ENCODE data around the gene ERMN.
A peak's percentile ranks its signal among the peaks of the same experiment; 100 is the strongest.

The ERMN gene

DNA sequence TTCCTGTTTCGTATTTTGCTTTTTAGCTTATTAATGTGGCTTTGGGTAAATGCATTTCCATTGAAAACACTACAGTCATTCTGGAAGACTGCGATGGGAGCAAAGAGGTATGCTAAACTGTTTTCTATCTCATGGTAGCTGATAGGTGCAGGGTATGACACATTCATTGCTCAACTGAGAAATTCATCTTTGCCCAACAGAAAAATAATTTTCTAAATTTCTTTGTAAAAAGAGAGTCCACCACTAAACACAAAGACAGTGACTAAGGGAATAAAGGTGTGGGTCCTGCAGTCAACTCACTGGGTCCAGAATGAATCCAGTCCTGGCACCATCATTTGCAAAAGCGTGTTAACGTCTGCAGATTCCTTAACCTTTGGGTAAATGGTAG is 19.9 kb downstream of the ERMN start:
- TF ChIP-seq, protein P1, sequence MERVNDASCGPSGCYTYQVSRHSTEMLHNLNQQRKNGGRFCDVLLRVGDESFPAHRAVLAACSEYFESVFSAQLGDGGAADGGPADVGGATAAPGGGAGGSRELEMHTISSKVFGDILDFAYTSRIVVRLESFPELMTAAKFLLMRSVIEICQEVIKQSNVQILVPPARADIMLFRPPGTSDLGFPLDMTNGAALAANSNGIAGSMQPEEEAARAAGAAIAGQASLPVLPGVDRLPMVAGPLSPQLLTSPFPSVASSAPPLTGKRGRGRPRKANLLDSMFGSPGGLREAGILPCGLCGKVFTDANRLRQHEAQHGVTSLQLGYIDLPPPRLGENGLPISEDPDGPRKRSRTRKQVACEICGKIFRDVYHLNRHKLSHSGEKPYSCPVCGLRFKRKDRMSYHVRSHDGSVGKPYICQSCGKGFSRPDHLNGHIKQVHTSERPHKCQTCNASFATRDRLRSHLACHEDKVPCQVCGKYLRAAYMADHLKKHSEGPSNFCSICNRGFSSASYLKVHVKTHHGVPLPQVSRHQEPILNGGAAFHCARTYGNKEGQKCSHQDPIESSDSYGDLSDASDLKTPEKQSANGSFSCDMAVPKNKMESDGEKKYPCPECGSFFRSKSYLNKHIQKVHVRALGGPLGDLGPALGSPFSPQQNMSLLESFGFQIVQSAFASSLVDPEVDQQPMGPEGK (CRISPR knock-in tag; IDR thresholded peaks at IDR 0.05; ENCODE audit: borderline replicate concordance) = no peak
- TF ChIP-seq, protein P2, sequence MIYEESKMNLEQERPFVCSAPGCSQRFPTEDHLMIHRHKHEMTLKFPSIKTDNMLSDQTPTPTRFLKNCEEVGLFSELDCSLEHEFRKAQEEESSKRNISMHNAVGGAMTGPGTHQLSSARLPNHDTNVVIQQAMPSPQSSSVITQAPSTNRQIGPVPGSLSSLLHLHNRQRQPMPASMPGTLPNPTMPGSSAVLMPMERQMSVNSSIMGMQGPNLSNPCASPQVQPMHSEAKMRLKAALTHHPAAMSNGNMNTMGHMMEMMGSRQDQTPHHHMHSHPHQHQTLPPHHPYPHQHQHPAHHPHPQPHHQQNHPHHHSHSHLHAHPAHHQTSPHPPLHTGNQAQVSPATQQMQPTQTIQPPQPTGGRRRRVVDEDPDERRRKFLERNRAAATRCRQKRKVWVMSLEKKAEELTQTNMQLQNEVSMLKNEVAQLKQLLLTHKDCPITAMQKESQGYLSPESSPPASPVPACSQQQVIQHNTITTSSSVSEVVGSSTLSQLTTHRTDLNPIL (CRISPR knock-in tag; IDR thresholded peaks at IDR 0.05; ENCODE audit: low read depth) = no peak
- TF ChIP-seq ZFP3 (CRISPR knock-in tag; IDR thresholded peaks at IDR 0.05) = no peak
- TF ChIP-seq ESRRG (CRISPR knock-in tag; IDR thresholded peaks at IDR 0.05) = no peak
- TF ChIP-seq ZNF8 (CRISPR knock-in tag; IDR thresholded peaks at IDR 0.05) = no peak
- TF ChIP-seq, protein P3, sequence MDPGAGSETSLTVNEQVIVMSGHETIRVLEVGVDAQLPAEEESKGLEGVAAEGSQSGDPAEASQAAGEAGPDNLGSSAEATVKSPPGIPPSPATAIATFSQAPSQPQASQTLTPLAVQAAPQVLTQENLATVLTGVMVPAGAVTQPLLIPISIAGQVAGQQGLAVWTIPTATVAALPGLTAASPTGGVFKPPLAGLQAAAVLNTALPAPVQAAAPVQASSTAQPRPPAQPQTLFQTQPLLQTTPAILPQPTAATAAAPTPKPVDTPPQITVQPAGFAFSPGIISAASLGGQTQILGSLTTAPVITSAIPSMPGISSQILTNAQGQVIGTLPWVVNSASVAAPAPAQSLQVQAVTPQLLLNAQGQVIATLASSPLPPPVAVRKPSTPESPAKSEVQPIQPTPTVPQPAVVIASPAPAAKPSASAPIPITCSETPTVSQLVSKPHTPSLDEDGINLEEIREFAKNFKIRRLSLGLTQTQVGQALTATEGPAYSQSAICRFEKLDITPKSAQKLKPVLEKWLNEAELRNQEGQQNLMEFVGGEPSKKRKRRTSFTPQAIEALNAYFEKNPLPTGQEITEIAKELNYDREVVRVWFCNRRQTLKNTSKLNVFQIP (CRISPR knock-in tag; IDR thresholded peaks at IDR 0.05; ENCODE audit: borderline replicate concordance, low read depth) = no peak
- TF ChIP-seq PPARA (CRISPR knock-in tag; IDR thresholded peaks at IDR 0.05; ENCODE audit: borderline replicate concordance) = no peak
- no peak for TF ChIP-seq SNAI2 (CRISPR knock-in tag; IDR thresholded peaks at IDR 0.05)
- no peak for TF ChIP-seq ZNF565 (CRISPR knock-in tag; conservative IDR thresholded peaks at IDR 0.05; ENCODE audit: low read depth)
- no peak for TF ChIP-seq BACH2 (CRISPR knock-in tag; IDR thresholded peaks at IDR 0.05; ENCODE audit: borderline replicate concordance)
- ATAC-seq = no peak

DNA sequence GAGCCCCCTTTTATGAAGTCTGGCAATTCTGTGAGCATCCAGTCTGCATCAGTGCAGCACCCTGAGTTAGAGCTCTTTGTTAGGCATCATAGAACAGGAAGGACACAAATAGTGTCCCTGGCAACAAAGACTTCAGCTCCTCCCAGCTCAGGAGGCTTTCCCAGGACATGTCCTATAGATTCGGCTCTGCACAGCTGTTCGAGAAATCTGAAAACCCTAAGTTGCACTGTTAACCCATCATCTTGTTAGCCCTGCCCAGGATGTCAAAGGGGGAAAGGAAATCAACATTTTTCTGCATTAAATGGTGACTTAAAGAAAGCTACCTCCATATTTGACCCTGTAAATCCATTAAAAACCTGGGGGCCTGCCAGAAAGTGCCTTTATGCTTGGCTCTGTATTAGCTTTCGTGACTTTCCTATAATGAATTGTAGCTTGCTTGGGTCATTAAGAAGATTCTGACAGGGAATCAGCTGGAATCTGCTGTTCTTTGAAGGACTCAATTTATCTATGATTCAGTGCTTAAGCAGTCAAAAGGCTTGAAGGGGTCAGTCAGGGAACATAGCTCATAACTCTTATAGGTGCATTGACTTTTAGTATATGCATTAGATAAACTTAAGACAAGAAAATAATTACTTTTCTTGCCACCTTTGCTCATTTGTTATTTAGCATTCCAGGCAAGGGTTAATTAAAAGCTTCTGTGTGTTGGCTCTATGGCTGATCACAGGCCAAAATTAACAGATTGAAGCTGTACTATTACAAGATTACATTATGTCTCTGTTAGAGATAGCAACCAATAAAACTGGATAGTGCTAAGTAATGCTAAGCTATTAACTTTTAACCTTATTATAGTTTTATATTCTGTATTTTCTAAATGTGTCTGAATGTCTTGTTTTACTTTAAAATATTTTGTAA is 20.6 kb downstream of the ERMN start:
- no peak for TF ChIP-seq ZNF565 (CRISPR knock-in tag; conservative IDR thresholded peaks at IDR 0.05; ENCODE audit: low read depth)
- TF ChIP-seq GLIS3 (CRISPR knock-in tag; IDR thresholded peaks at IDR 0.05) = no peak
- TF ChIP-seq, protein P4, sequence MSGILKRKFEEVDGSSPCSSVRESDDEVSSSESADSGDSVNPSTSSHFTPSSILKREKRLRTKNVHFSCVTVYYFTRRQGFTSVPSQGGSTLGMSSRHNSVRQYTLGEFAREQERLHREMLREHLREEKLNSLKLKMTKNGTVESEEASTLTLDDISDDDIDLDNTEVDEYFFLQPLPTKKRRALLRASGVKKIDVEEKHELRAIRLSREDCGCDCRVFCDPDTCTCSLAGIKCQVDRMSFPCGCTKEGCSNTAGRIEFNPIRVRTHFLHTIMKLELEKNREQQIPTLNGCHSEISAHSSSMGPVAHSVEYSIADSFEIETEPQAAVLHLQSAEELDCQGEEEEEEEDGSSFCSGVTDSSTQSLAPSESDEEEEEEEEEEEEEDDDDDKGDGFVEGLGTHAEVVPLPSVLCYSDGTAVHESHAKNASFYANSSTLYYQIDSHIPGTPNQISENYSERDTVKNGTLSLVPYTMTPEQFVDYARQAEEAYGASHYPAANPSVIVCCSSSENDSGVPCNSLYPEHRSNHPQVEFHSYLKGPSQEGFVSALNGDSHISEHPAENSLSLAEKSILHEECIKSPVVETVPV (CRISPR knock-in tag; IDR thresholded peaks at IDR 0.05) = no peak
- no peak for TF ChIP-seq ARNTL (CRISPR knock-in tag; IDR thresholded peaks at IDR 0.05; ENCODE audit: borderline replicate concordance, low read depth)
- TF ChIP-seq ZNF8 (CRISPR knock-in tag; IDR thresholded peaks at IDR 0.05) = no peak
- peak; percentile 75 for ATAC-seq

DNA sequence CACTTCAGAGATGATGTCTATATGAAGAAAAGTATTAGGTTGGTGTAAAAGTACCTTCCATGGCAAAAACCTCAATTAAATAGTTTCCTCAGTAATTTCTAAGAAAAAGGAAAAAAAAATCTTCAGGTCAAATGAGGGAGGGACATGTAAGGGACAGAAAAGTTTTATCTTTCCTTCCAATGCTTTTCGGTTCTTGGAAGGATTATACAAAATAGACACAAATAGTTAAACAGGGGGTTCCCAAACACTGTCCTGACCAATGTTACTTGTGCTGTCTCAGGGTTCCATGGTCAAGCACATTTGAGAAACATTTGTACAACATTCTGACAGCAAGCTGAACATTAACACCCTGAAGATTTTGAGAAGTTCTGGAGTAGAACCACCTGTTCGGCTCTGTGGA is 22.0 kb downstream of the ERMN start:
- no peak for ATAC-seq
- TF ChIP-seq ZNF565 (CRISPR knock-in tag; conservative IDR thresholded peaks at IDR 0.05; ENCODE audit: low read depth) = no peak
- no peak for TF ChIP-seq ESRRG (CRISPR knock-in tag; IDR thresholded peaks at IDR 0.05)
- TF ChIP-seq, protein P3 (CRISPR knock-in tag; IDR thresholded peaks at IDR 0.05; ENCODE audit: borderline replicate concordance, low read depth) = no peak
- no peak for TF ChIP-seq BACH2 (CRISPR knock-in tag; IDR thresholded peaks at IDR 0.05; ENCODE audit: borderline replicate concordance)

DNA sequence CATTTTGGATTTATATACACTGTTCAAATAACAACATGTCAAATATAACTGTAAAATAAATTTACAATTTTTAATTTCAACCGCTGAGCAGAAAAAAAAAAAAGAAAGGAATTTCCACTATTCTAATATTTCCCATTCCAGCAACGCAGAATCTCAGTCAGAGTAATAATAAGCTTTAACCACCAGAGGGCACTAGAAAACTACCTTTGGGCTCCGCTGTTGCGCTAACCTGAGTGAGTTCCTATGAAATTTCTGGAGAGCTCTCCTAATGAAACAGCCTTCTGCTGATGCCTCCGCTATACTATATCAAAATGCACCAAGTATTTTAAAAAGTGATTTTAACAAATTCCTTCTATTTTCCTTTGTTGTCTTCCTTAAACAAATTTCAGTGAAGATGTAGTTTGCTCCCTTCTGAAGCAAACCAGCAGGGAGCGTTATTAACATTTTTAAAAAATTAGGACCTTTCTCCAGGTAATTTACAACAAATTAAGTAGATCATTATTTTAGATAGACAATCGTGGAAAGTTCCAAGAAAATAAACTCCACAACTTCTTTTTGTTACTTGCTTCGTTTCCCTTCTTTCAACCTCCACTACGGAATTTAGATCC is 23.0 kb downstream of the ERMN start:
- peak; percentile 80 for ATAC-seq
- TF ChIP-seq, protein P1 (CRISPR knock-in tag; IDR thresholded peaks at IDR 0.05; ENCODE audit: borderline replicate concordance) = no peak
- TF ChIP-seq RARB (CRISPR knock-in tag; IDR thresholded peaks at IDR 0.05) (no peak), BACH2 (CRISPR knock-in tag; IDR thresholded peaks at IDR 0.05; ENCODE audit: borderline replicate concordance) (no peak), ZNF565 (CRISPR knock-in tag; conservative IDR thresholded peaks at IDR 0.05; ENCODE audit: low read depth) (no peak), TOX (CRISPR knock-in tag; IDR thresholded peaks at IDR 0.05; ENCODE audit: borderline replicate concordance) (no peak), PPARA (CRISPR knock-in tag; IDR thresholded peaks at IDR 0.05; ENCODE audit: borderline replicate concordance) (no peak)
- TF ChIP-seq, protein P5, sequence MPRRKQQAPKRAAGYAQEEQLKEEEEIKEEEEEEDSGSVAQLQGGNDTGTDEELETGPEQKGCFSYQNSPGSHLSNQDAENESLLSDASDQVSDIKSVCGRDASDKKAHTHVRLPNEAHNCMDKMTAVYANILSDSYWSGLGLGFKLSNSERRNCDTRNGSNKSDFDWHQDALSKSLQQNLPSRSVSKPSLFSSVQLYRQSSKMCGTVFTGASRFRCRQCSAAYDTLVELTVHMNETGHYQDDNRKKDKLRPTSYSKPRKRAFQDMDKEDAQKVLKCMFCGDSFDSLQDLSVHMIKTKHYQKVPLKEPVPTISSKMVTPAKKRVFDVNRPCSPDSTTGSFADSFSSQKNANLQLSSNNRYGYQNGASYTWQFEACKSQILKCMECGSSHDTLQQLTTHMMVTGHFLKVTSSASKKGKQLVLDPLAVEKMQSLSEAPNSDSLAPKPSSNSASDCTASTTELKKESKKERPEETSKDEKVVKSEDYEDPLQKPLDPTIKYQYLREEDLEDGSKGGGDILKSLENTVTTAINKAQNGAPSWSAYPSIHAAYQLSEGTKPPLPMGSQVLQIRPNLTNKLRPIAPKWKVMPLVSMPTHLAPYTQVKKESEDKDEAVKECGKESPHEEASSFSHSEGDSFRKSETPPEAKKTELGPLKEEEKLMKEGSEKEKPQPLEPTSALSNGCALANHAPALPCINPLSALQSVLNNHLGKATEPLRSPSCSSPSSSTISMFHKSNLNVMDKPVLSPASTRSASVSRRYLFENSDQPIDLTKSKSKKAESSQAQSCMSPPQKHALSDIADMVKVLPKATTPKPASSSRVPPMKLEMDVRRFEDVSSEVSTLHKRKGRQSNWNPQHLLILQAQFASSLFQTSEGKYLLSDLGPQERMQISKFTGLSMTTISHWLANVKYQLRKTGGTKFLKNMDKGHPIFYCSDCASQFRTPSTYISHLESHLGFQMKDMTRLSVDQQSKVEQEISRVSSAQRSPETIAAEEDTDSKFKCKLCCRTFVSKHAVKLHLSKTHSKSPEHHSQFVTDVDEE (CRISPR knock-in tag; IDR thresholded peaks at IDR 0.05) = no peak
- TF ChIP-seq, protein P2 (CRISPR knock-in tag; IDR thresholded peaks at IDR 0.05; ENCODE audit: low read depth) = no peak
